Smooth muscle cell (in vitro differentiated cells): ENCODE measurements around the gene AKAP13. TPM values are rescaled to one million over a fixed set of nuclear protein-coding genes. Genes with fewer than 3 reads are reported as not detected.
A peak's percentile ranks its signal among the peaks of the same experiment; 100 is the strongest.

Source experiments
- DNase-seq: peaks from one replicate; lab custom pipeline; 2025; ENCODE audit not compliant: unreplicated experiment; lab: John Stamatoyannopoulos, UW
- H2AFZ ChIP-seq: fragments of 200-600 bp; sonication (generic); 2 replicates; pipeline ENCODE4 v1.6.0; 2016; ENCODE audit warnings: antibody characterized with exemption, low read depth, mild to moderate bottlenecking
- H3F3A ChIP-seq: fragments of 200-600 bp; sonication (generic); 2 replicates; pipeline ENCODE4 v1.6.0; 2017; ENCODE audit warnings: antibody characterized with exemption, low read depth
- H3K27ac ChIP-seq: fragments of 200-600 bp; sonication (generic); 2 replicates; pipeline ENCODE4 v1.5.1; 2016; ENCODE audit warnings: low read depth, mild to moderate bottlenecking
- H3K27me3 ChIP-seq: fragments of 200-600 bp; sonication (generic); 2 replicates; pipeline ENCODE4 v1.6.1; 2016; ENCODE audit warnings: low read depth, mild to moderate bottlenecking
- H3K36me3 ChIP-seq: fragments of 200-600 bp; sonication (generic); 2 replicates; pipeline ENCODE4 v1.5.1; 2016; ENCODE audit warnings: low read depth
- H3K4me1 ChIP-seq: fragments of 200-600 bp; sonication (generic); 2 replicates; pipeline ENCODE4 v1.5.1; 2016; ENCODE audit warnings: low read depth
- H3K4me2 ChIP-seq: fragments of 200-600 bp; sonication (generic); 2 replicates; pipeline ENCODE4 v1.6.0; 2016; ENCODE audit warnings: mild to moderate bottlenecking
- H3K4me3 ChIP-seq: fragments of 200-600 bp; sonication (generic); 2 replicates; pipeline ENCODE4 v1.5.1; 2016; ENCODE audit warnings: mild to moderate bottlenecking
- H3K79me2 ChIP-seq: fragments of 200-600 bp; sonication (generic); 2 replicates; pipeline ENCODE4 v1.6.0; 2016; ENCODE audit warnings: low read depth, mild to moderate bottlenecking
- H3K9ac ChIP-seq: fragments of 200-600 bp; sonication (generic); 2 replicates; pipeline ENCODE4 v1.6.0; 2016; ENCODE audit warnings: low read depth
- H3K9me3 ChIP-seq: fragments of 200-600 bp; sonication (generic); replicated peaks from 2 replicates; pipeline ENCODE4 v1.5.1; 2016; ENCODE audit warnings: low read depth
- H4K20me1 ChIP-seq: fragments of 200-600 bp; sonication (generic); 2 replicates; pipeline ENCODE4 v1.6.0; 2016; ENCODE audit warnings: low read depth
- WGBS: methylation state at CpG from one replicate; pipeline ENCODE4 v1.1.7; 2016; ENCODE audit warnings: low lambda C conversion rate; 5-methylcytosine and 5-hydroxymethylcytosine counted together
- polyA plus RNA-seq: library from polyadenylated mRNA; unstranded; fragments of >200 nt; fragmentation: Nextera tagmentation; extraction: Ambion mirVana; gene quantifications from 2 replicates; pipeline ENCODE4 v1.2.1, GENCODE V29; 2016
- total RNA-seq: library from RNA; depleted of rRNA; stranded (reverse); fragments of >200 nt; gene quantifications from 2 replicates; pipeline ENCODE4 v1.2.3, GENCODE V29; 2014
- TF ChIP-seq, protein P1 (sequence below): fragments of 200-600 bp; sonication (generic); IDR thresholded peaks from 2 replicates; pipeline ENCODE4 v1.5.1; 2017; ENCODE audit warnings: borderline replicate concordance, mild to moderate bottlenecking, antibody characterized with exemption; ENCODE audit not compliant: insufficient read depth, poor library complexity, severe bottlenecking

The AKAP13 gene
- total and polyA plus RNA-seq, 2 experiments from 2014 or later = 43.3 to 63.5 TPM

DNA sequence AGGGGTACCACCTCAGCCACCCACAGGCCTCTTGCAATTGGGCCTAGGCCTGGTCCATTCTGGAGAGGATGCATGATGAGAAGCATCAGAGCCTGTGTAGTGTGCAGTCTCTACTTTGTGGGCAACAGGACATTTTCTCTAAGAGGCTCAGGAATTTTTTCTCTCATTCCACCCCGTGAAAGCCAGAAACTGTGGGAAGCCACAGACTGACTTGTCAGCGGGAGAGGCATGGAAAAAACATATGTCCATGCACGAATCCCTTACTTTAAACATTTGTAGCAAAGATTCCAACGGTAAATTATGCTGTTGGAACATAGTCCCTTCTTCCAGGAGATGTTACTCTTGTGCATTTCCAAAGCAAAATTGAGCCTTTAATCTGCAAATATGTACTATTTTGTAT lies 217.8 kb downstream of the AKAP13 start:
- no peak for DNase-seq
- WGBS = 20% methylated on average over 4 of the region's 4 CpGs
- Histone ChIP-seq H4K20me1 (peaks cover 16% of the 10 kb centered on the region), H3K9ac (no peak overlapping the region), H3K79me2 (peaks cover 37% of the 10 kb centered on the region), H3K9me3 (no peaks in the 10 kb centered on the region), H3K27me3 (no peaks in the 10 kb centered on the region), H3K4me1 (peaks cover 14% of the 10 kb centered on the region), H3K4me3 (no peak overlapping the region), H2AFZ (no peak overlapping the region), H3F3A (peaks cover 4% of the 10 kb centered on the region), H3K27ac (peak overlapping the region; percentile 78), H3K4me2 (peak overlapping the region; percentile 73), H3K36me3 (no peaks in the 10 kb centered on the region)
- TF ChIP-seq, protein P1, sequence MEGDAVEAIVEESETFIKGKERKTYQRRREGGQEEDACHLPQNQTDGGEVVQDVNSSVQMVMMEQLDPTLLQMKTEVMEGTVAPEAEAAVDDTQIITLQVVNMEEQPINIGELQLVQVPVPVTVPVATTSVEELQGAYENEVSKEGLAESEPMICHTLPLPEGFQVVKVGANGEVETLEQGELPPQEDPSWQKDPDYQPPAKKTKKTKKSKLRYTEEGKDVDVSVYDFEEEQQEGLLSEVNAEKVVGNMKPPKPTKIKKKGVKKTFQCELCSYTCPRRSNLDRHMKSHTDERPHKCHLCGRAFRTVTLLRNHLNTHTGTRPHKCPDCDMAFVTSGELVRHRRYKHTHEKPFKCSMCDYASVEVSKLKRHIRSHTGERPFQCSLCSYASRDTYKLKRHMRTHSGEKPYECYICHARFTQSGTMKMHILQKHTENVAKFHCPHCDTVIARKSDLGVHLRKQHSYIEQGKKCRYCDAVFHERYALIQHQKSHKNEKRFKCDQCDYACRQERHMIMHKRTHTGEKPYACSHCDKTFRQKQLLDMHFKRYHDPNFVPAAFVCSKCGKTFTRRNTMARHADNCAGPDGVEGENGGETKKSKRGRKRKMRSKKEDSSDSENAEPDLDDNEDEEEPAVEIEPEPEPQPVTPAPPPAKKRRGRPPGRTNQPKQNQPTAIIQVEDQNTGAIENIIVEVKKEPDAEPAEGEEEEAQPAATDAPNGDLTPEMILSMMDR = no peak

DNA sequence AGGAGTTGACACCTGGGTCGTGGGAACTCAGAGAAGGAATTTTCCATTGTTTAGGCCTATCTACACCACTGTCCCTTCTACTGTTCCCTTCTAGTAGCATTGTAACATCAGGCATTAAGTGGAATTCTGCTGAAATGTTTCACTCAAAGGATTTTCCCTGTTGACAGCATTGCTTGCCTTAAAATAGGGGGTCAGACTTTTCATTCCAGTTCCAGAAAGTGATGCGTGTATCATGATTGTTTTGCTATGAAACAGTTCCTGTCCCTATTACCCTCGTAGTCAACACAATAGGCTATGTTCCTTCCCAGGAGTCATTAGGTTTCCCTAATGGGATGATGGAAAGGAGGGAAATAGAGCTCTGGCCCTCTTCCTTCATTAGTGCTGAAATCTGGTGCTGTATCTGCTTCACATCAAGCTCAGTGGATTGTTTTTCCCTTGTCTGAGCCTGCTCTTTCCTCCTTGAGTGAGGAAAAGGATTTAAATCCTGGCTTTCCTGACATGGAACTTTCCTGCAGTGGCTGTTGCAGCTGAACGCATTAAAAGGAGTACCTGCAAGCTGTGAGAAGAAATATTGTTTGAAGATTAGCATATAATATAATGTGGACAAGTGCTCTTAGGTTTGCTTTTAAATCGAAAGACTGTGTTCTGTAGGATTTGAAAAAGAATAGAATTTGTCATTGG lies 218.5 kb downstream of the AKAP13 start:
- peaks cover 16% of the 10 kb centered on the region for H4K20me1 ChIP-seq
- H3K27me3 ChIP-seq = no peaks in the 10 kb centered on the region
- no peak overlapping the region for H3K9ac ChIP-seq
- no peak overlapping the region for H2AFZ ChIP-seq
- peaks cover 30% of the 10 kb centered on the region for H3K79me2 ChIP-seq
- DNase-seq = no peak
- H3K36me3 ChIP-seq = no peaks in the 10 kb centered on the region
- H3K4me2 ChIP-seq = peak overlapping the region; percentile 73
- TF ChIP-seq, protein P1 = no peak
- H3K27ac ChIP-seq = peak overlapping the region; percentile 78
- no peak overlapping the region for H3K4me3 ChIP-seq
- peaks cover 14% of the 10 kb centered on the region for H3K4me1 ChIP-seq
- 71% methylated on average over 5 of the region's 5 CpGs for WGBS
- no peaks in the 10 kb centered on the region for H3K9me3 ChIP-seq
- peaks cover 4% of the 10 kb centered on the region for H3F3A ChIP-seq

DNA sequence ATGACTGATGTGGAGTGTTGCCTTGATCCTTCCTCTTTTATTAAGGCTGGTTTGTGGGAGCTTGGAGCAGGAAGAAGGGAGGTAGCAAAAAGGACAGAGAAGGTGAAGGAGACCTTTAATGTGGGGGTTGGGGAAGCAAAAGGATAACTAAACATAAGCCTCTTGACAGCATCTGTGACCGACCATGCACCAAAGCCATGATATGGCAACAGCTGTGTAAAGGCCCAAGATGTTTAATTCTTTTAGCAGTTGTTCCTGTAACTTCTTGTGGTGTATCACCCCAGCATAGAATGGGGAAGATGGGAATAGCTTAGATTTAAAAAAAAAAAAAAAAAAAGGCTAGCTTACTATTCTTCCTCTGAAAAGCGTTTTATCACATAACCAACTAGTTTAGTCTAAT lies 219.6 kb downstream of the AKAP13 start:
- 91% methylated on average over 2 of the region's 2 CpGs for WGBS
- Histone ChIP-seq H4K20me1 (peaks cover 16% of the 10 kb centered on the region), H3K27me3 (no peaks in the 10 kb centered on the region), H3K36me3 (no peaks in the 10 kb centered on the region), H3K27ac (no peak overlapping the region), H3K4me3 (no peak overlapping the region), H3K9ac (no peak overlapping the region), H3K9me3 (no peaks in the 10 kb centered on the region), H3K4me1 (peaks cover 14% of the 10 kb centered on the region), H3K4me2 (no peak overlapping the region), H2AFZ (no peak overlapping the region), H3F3A (peaks cover 4% of the 10 kb centered on the region), H3K79me2 (peaks cover 19% of the 10 kb centered on the region)
- TF ChIP-seq, protein P1 = no peak
- DNase-seq = no peak

GRCh38 chr15:85603160-85603559 lies 222.8 kb downstream of the AKAP13 start:
- H3K79me2 ChIP-seq = peaks cover 6% of the 10 kb centered on the region
- no peak overlapping the region for H3K4me2 ChIP-seq
- H3K4me3 ChIP-seq = no peak overlapping the region
- peaks cover 18% of the 10 kb centered on the region for H3K4me1 ChIP-seq
- H3K9me3 ChIP-seq = no peaks in the 10 kb centered on the region
- H3K36me3 ChIP-seq = no peaks in the 10 kb centered on the region
- no peak for DNase-seq
- no peak overlapping the region for H3K9ac ChIP-seq
- peaks cover 5% of the 10 kb centered on the region for H4K20me1 ChIP-seq
- no peak overlapping the region for H3K27ac ChIP-seq
- peaks cover 19% of the 10 kb centered on the region for H3F3A ChIP-seq
- H2AFZ ChIP-seq = no peak overlapping the region
- TF ChIP-seq, protein P1 = no peak
- WGBS = 100% methylated on average over 1 of the region's 1 CpG
- H3K27me3 ChIP-seq = no peaks in the 10 kb centered on the region
